Measurements from ENCODE around the gene PLXNA2. TPM values are rescaled to one million over a fixed set of nuclear protein-coding genes. Genes with fewer than 3 reads are reported as not detected.

Gene PLXNA2
- total RNA-seq, 2 experiments from 2014 or later: 0.13 to 0.23 TPM

DNA sequence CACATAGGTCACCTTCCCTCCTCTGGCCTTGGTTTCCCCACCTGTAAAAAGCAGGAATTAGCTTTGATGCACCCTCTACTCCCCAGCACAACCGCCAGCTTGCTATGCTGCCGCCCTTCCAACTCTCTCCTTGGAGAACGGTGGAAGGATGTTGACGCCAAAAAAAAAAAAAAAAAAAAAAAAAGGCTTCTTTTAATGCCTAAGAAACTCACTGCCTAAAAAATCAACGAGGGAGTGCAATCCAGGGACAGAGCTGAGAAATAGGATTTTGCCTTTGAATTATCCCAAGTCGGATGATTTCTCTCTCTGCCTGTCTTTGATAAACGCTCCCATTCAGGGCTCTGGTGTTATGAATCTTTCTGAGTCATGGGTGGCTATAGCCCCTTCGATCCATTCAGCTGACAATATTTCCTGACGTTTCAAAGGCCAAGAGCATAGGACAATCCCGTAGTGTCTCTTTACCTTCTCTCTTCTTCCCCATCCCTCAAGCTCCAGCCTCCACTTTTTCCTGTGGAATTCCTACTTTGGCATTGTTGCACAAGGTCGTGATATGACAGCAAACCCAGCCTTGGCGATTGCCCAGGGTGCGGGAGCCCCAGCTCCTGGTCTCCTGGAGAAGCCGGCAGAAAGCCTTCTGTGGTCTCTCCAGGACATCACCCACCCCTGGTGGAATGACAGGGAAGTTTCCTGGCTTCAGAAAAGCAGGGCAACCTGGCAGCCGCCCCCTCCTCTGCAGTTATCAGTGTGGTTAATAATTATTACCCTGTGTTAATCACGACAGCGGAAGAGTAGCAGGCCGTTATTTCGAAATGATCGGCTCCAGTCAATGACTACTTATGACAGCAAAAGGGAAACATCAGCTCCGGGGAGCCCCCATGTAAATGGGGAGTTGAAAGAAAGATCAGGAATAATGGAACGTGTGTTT, 8.0 kb upstream of the PLXNA2 start:
- Mint-ChIP-seq H3K27ac (no peak overlapping the region), H3K4me1 (ENCODE audit: low read depth) (no peaks in the 10 kb centered on the region), H3K9me3 (no peaks in the 10 kb centered on the region), H3K4me3 (no peak overlapping the region), H3K36me3 (ENCODE audit: low read depth) (no peaks in the 10 kb centered on the region), H3K27me3 (peaks cover 23% of the 10 kb centered on the region)
- intact Hi-C loops (cut with micrococcal nuclease): no loop called here
- POLR2A ChIA-PET: no interaction called here
- no peak for DNase-seq
- TF ChIP-seq, protein P1, sequence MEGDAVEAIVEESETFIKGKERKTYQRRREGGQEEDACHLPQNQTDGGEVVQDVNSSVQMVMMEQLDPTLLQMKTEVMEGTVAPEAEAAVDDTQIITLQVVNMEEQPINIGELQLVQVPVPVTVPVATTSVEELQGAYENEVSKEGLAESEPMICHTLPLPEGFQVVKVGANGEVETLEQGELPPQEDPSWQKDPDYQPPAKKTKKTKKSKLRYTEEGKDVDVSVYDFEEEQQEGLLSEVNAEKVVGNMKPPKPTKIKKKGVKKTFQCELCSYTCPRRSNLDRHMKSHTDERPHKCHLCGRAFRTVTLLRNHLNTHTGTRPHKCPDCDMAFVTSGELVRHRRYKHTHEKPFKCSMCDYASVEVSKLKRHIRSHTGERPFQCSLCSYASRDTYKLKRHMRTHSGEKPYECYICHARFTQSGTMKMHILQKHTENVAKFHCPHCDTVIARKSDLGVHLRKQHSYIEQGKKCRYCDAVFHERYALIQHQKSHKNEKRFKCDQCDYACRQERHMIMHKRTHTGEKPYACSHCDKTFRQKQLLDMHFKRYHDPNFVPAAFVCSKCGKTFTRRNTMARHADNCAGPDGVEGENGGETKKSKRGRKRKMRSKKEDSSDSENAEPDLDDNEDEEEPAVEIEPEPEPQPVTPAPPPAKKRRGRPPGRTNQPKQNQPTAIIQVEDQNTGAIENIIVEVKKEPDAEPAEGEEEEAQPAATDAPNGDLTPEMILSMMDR (IDR thresholded peaks at IDR 0.05): no peak
- no peak for ATAC-seq
- CTCF ChIA-PET: no interaction called here

DNA sequence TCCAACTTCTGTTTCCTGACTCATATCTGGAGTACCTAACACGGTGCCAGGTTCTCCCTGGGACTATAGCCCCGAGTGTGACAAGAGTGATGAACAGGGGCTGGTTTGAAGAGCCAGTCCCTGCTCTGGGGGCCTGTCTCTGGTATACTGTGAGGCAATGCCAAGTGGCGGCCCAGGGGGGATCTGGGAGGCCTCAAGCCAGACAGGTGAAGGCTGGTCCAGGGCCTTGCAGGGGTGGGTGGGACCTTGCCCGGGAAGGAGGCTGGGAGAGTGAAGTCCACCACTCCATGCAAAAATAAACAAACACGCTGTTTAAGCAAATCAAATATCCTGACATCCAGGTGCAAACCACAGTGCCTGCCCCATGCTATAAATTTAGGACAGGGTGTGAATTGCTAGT, 6.8 kb upstream of the PLXNA2 start:
- DNase-seq (no peak), ATAC-seq (no peak)
- intact Hi-C loops (cut with micrococcal nuclease): no loop called here
- Mint-ChIP-seq H3K4me3 (no peak overlapping the region), H3K27me3 (peaks cover 19% of the 10 kb centered on the region), H3K9me3 (no peaks in the 10 kb centered on the region), H3K4me1 (ENCODE audit: low read depth) (no peaks in the 10 kb centered on the region), H3K36me3 (ENCODE audit: low read depth) (no peaks in the 10 kb centered on the region), H3K27ac (no peak overlapping the region)
- TF ChIP-seq, protein P1 (IDR thresholded peaks at IDR 0.05): no peak
- ChIA-PET POLR2A (no interaction called here), CTCF (no interaction called here)

GRCh38 chr1:208250613-208251012, 6.4 kb upstream of the PLXNA2 start:
- Mint-ChIP-seq H3K9me3 (no peaks in the 10 kb centered on the region), H3K4me1 (ENCODE audit: low read depth) (no peaks in the 10 kb centered on the region), H3K27me3 (peaks cover 18% of the 10 kb centered on the region), H3K27ac (no peak overlapping the region), H3K4me3 (no peak overlapping the region), H3K36me3 (ENCODE audit: low read depth) (no peaks in the 10 kb centered on the region)
- intact Hi-C loops (cut with micrococcal nuclease): no loop called here
- DNase-seq (no peak), ATAC-seq (no peak)
- TF ChIP-seq, protein P1 (IDR thresholded peaks at IDR 0.05): no peak
- ChIA-PET POLR2A (no interaction called here), CTCF (interaction anchor here (0.7 kb wide), 1 partner anchor 9 kb away, joined by 3 read pairs; no protein-coding TSS in a partner anchor)

GRCh38 chr1:208248991-208249696, 5.0 kb upstream of the PLXNA2 start:
- H3K27me3 Mint-ChIP-seq: peaks cover 12% of the 10 kb centered on the region
- H3K4me1 Mint-ChIP-seq (ENCODE audit: low read depth): peaks cover 10% of the 10 kb centered on the region
- TF ChIP-seq, protein P1 (IDR thresholded peaks at IDR 0.05): no peak
- ATAC-seq (no peak), DNase-seq (no peak)
- no peaks in the 10 kb centered on the region for H3K9me3 Mint-ChIP-seq
- H3K4me3 Mint-ChIP-seq: no peak overlapping the region
- intact Hi-C loops (cut with micrococcal nuclease): loop anchor here (5.0 kb wide), 1 partner anchor 227 kb away; no protein-coding TSS in a partner anchor
- H3K27ac Mint-ChIP-seq: no peak overlapping the region
- POLR2A ChIA-PET: no interaction called here
- CTCF ChIA-PET: interaction anchor here (5.0 kb wide), 1 partner anchor 118 kb away, joined by 54 read pairs; no protein-coding TSS in a partner anchor
- H3K36me3 Mint-ChIP-seq (ENCODE audit: low read depth): no peaks in the 10 kb centered on the region
